Activated T-helper 1 cell treated with anti-CD3 and anti-CD28 coated beads, Interleukin-12 subunit alpha, Interleukin-12 subunit beta, Interleukin-2, Interleukin-4 antibody, amounts not matched to agents 30 ng/mL and 10 ng/mL and 1 ng/mL, durations not matched to agents 14 hours and 24 hours and 36 hours (primary cell): ENCODE measurements around the gene PLCD1. TPM values are rescaled to one million over a fixed set of nuclear protein-coding genes. Genes with fewer than 3 reads are reported as not detected.
A peak's percentile ranks its signal among the peaks of the same experiment; 100 is the strongest.

Experiments used
- DNase-seq: peaks from one replicate; pipeline ENCODE4 v3.0.0; 2021; ENCODE audit warnings: low spot score
- H3K27ac Mint-ChIP-seq: one replicate; pipeline ENCODE4 v1.8.0; 2021; ENCODE audit warnings: mild to moderate bottlenecking, mixed read lengths
- H3K27me3 Mint-ChIP-seq: one replicate; pipeline ENCODE4 v1.8.0; 2022; ENCODE audit warnings: mild to moderate bottlenecking, moderate library complexity, mixed read lengths; ENCODE audit not compliant: insufficient read depth
- H3K36me3 Mint-ChIP-seq: one replicate; pipeline ENCODE4 v1.8.0; 2021; ENCODE audit warnings: low read depth, mixed read lengths
- H3K4me1 Mint-ChIP-seq: one replicate; pipeline ENCODE4 v1.8.0; 2021; ENCODE audit warnings: low read depth, mixed read lengths
- H3K4me3 Mint-ChIP-seq: one replicate; pipeline ENCODE4 v1.8.0; 2021; ENCODE audit warnings: mild to moderate bottlenecking, moderate library complexity, mixed read lengths
- H3K9me3 Mint-ChIP-seq: one replicate; pipeline ENCODE4 v1.8.0; 2021; ENCODE audit warnings: mixed read lengths
- intact Hi-C: fragments of 100-400 bp; cut with micrococcal nuclease; formaldehyde crosslinking; loops from one replicate; pipeline ENCODE4 v1.15.1; 2024
- total RNA-seq: library from RNA; stranded (reverse); gene quantifications from 2 replicates; pipeline ENCODE4 v1.2.3, GENCODE V29; 2022

Gene PLCD1
- total RNA-seq, 1 donor from 2014 or later: 4.3 TPM

DNA sequence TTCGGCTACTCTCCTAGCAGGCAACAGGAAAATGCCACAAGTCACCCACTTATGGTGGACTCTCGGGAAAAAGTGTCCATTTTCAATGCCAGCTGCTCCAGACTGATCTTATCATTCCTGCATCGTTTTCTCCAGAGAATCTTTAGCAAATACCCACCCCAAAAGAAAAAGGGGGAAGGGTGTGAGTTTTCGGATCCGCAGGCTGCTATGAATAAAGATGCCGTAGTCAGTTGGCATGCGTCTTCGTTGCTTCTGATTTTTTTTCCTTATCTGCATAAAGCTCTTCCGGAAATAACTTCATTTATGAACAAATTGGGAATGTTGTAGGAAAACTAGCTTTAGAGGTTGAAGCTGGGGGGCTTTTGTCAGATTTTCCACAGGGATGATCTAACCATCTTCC, 61.2 kb downstream of the PLCD1 start:
- Mint-ChIP-seq H3K4me3 (no peak overlapping the region), H3K9me3 (no peaks in the 10 kb centered on the region), H3K4me1 (no peaks in the 10 kb centered on the region), H3K27me3 (peaks cover 3% of the 10 kb centered on the region), H3K27ac (no peak overlapping the region), H3K36me3 (no peaks in the 10 kb centered on the region)
- no peak for DNase-seq
- intact Hi-C loops: loop anchor here (5.0 kb wide), 1 partner anchor 61 kb away; no protein-coding TSS in a partner anchor

DNA sequence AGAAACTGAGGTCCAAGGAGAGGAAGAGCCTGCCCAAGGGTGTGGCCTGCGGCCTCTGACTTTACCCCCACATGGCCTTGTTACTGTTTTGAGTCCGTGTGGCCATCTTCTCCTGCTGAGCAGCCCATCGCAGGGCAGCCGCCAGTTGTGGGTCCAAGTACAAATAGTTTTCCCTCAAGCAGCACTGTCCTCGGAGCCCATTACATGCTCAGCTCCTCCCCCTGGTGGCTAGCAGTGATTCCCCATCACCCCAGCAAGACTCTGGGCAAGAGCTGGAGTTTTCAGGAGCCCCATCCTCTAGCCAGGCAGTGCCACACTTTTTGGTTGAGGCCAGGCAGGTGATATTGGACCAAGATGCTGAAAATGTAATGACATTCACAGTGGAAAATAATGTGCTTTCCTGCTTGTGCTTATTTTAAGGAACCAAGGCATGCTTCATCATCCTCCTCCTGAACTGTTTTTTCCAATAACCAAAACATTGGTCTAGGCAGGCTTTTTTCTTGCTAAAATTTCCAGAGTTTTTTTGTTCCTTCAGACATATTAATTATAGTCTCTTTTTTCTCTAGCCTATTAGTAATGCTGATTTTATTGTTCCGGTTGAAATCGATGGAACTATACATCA, 62.1 kb downstream of the PLCD1 start:
- DNase-seq: peak; percentile 40
- no peaks in the 10 kb centered on the region for H3K9me3 Mint-ChIP-seq
- intact Hi-C loops: loop anchor here (1.0 to 5.0 kb wide), 2 partner anchors 60 to 112 kb away; no protein-coding TSS in a partner anchor
- H3K27me3 Mint-ChIP-seq: peaks cover 3% of the 10 kb centered on the region
- no peaks in the 10 kb centered on the region for H3K36me3 Mint-ChIP-seq
- H3K4me1 Mint-ChIP-seq: no peaks in the 10 kb centered on the region
- no peak overlapping the region for H3K27ac Mint-ChIP-seq
- no peak overlapping the region for H3K4me3 Mint-ChIP-seq

DNA sequence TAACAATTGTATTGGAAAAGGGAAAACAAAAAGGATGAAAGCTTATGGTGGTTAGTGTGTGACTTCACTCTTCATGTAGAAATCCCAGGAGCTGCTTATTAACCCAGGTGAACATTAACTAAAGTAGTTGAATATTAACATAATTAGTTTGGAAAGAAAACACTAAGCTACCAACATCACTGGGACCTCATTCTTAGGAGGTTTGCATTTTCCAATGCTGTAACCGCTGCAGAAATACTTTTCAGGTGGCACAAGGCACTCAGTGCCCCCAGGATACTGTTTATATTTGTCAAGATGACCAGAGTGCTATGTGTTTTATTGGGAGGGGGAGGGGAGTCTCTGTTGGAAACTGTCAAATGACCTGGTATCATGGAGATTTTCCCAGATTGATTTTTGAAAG, 64.7 kb downstream of the PLCD1 start:
- no peaks in the 10 kb centered on the region for H3K36me3 Mint-ChIP-seq
- no peak overlapping the region for H3K27ac Mint-ChIP-seq
- H3K27me3 Mint-ChIP-seq: peaks cover 3% of the 10 kb centered on the region
- intact Hi-C loops: loop anchor here (5.0 kb wide), 1 partner anchor 57 kb away; no protein-coding TSS in a partner anchor
- DNase-seq: no peak
- H3K4me3 Mint-ChIP-seq: no peak overlapping the region
- no peaks in the 10 kb centered on the region for H3K4me1 Mint-ChIP-seq
- H3K9me3 Mint-ChIP-seq: no peaks in the 10 kb centered on the region

DNA sequence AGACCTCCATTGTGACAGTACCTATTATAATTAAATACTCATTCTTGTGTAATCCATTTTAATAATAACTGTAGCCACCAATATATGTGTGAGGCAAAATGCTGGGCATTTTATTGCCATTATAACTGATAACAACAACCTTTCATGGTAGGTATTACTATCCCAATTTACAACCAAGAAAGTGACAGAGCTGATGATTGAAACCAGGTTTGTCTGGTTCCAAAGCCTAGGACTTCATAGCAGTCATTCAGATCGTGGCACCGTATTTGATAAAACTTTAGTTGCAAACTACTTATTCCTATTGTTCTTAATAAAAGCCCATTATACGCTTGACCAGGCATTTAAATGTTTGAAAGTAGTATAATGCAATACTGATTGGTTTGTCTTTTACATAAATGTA, 65.3 kb downstream of the PLCD1 start:
- Mint-ChIP-seq H3K27ac (no peak overlapping the region), H3K36me3 (no peaks in the 10 kb centered on the region), H3K4me1 (no peaks in the 10 kb centered on the region), H3K27me3 (peaks cover 3% of the 10 kb centered on the region), H3K4me3 (no peak overlapping the region), H3K9me3 (no peaks in the 10 kb centered on the region)
- DNase-seq: no peak
- intact Hi-C loops: no loop called here

DNA sequence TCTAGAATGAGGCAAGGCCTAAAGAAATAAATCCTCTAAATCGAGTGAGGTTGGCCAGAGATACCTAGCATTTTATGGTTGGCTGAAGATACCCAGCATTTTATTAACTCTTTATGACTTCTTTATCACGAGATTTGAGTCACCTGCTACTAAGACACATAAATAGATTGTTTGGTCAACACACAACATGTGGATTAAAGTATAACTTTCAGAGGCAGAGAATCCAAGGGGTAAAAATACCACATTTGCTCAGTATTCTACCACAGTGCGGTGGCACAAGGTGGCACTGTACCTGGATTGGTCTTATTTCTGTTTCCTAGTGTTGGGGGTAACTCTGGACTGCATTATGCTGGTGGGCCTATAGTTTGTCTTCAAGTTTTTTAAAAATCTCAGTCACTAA, 65.8 kb downstream of the PLCD1 start:
- intact Hi-C loops: no loop called here

DNA sequence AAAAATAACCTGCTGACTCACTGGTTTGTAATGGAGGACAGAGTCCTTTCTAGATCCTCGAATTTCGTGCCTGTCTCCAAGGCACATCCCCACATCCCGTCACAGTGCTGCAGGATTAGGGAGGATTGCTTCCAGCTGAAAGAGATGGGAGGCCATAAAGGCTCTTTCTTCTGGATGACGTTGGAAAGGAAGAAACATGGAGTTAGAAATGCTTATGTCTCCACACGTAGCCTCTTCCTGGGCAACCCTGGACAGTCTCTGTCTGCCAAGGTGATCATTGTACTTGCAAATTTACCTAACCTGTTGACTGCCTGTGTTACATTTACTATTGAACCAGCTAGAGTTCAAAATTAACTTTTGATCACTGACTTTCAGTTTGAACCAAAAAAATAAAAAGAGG, 66.4 kb downstream of the PLCD1 start:
- Mint-ChIP-seq H3K4me3 (no peak overlapping the region), H3K27me3 (peaks cover 3% of the 10 kb centered on the region), H3K27ac (no peak overlapping the region), H3K9me3 (no peaks in the 10 kb centered on the region), H3K36me3 (no peaks in the 10 kb centered on the region), H3K4me1 (no peaks in the 10 kb centered on the region)
- intact Hi-C loops: no loop called here
- no peak for DNase-seq

More for the DNA sequence above, 65.8 kb downstream of the PLCD1 start:
- no peak overlapping the region for H3K27ac Mint-ChIP-seq
- no peak overlapping the region for H3K4me3 Mint-ChIP-seq
- H3K36me3 Mint-ChIP-seq: no peaks in the 10 kb centered on the region
- H3K9me3 Mint-ChIP-seq: no peaks in the 10 kb centered on the region
- H3K4me1 Mint-ChIP-seq: no peaks in the 10 kb centered on the region
- peaks cover 3% of the 10 kb centered on the region for H3K27me3 Mint-ChIP-seq
- no peak for DNase-seq

DNA sequence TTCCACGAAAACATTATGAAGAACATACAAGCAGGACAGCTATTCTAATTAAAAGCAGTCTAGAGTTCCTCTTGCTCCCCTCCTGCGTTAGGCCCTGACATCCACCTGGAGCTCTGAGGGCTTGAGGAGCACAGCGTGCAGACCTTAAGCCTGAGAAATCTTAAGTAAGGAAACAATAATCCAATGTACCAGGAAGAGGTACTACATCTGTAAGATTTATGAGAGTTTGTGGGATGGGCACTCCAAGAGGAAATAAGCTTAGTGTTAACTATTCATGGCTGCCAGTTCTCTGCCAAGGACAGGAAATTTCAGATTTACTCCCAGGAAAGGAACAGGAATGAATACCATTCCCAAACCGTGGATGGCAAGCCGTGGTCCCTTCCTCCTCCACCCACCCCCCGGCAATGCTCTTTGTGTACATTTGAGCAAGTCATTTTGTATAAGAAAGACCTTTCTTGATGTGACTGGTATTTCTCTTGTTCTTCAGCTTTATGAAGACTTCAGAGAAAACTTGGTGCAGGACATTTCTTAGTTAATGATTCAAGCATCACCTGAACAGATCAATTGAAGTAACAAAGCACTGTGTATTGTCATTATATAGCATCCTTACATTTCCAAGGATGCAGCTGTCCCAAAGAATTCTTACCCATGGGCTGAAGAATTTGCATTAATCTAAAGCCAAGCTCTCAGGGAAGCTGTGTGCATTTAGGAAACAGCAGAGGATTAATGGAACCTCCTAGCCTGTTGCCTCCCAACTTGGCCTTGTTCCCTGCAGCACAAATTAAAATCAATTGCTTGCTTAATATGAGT, 67.6 kb downstream of the PLCD1 start:
- Mint-ChIP-seq H3K27me3 (peaks cover 3% of the 10 kb centered on the region), H3K4me1 (peaks cover 10% of the 10 kb centered on the region), H3K4me3 (no peak overlapping the region), H3K36me3 (no peaks in the 10 kb centered on the region), H3K27ac (no peak overlapping the region), H3K9me3 (no peaks in the 10 kb centered on the region)
- intact Hi-C loops: no loop called here
- no peak for DNase-seq

DNA sequence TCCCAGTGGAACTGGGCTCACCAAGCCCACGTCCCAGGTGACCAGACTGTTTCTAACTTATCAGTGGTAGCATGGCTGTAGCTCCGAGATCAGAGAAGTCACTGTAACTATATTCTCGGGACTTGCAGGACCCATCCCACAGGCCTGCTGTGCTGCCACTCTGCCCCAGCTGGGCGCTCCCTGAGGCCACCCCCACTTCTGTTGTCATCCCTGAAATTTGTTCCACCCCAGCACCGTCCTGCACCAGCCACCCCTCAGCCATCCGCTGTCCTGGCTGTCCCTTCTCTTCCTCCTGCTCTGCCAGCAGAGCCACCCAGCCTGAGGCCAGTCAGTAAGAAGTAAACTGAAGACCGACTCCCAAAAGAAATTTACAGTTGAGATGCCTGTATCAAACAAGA, 71.9 kb downstream of the PLCD1 start:
- H3K27ac Mint-ChIP-seq: peak overlapping the region; percentile 63
- H3K4me1 Mint-ChIP-seq: peaks cover 23% of the 10 kb centered on the region
- intact Hi-C loops: no loop called here
- peaks cover under 1% of the 10 kb centered on the region for H3K36me3 Mint-ChIP-seq
- H3K27me3 Mint-ChIP-seq: no peaks in the 10 kb centered on the region
- peaks cover 1% of the 10 kb centered on the region for H3K9me3 Mint-ChIP-seq
- H3K4me3 Mint-ChIP-seq: no peak overlapping the region
- no peak for DNase-seq

Other genes with a start within 250 kb of the PLCD1 start
- gene CTDSPL, start 167.8 kb downstream of the PLCD1 start, total RNA-seq: 3.5 and 3.7 TPM in 2 replicates
- 11.6 and 13.4 TPM in 2 replicates for gene VILL, start 38.9 kb downstream of the PLCD1 start, total RNA-seq
- 0.10 and 0.12 TPM in 2 replicates for gene DLEC1, start 9.6 kb upstream of the PLCD1 start, total RNA-seq
- 69.3 and 73.4 TPM in 2 replicates for gene ACAA1, start 107.5 kb upstream of the PLCD1 start, total RNA-seq
- 38.6 and 42.1 TPM in 2 replicates for gene MYD88, start 109.0 kb upstream of the PLCD1 start, total RNA-seq
- gene OXSR1, start 135.9 kb upstream of the PLCD1 start, total RNA-seq: 48.6 and 50.8 TPM in 2 replicates
- 0.65 and 0.78 TPM in 2 replicates for gene SLC22A13, start 236.2 kb upstream of the PLCD1 start, total RNA-seq